Posterior cingulate gyrus (tissue), 11 donors: ENCODE data around the gene CAMK2G.
A peak's percentile ranks its signal among the peaks of the same experiment; 100 is the strongest.

Experiments
- DNase-seq, 10 donors: peaks; one replicate each; pipeline versions ENCODE4 v3.0.0 to v3.0.0-alpha.2; 2020 to 2021; ENCODE audit warnings: mixed read lengths in 3 of 10
- intact Hi-C: fragments of 100-400 bp; cut with DNase I; formaldehyde crosslinking; loops from one replicate; pipeline ENCODE4 v1.15.1; 2023

Gene CAMK2G

DNA sequence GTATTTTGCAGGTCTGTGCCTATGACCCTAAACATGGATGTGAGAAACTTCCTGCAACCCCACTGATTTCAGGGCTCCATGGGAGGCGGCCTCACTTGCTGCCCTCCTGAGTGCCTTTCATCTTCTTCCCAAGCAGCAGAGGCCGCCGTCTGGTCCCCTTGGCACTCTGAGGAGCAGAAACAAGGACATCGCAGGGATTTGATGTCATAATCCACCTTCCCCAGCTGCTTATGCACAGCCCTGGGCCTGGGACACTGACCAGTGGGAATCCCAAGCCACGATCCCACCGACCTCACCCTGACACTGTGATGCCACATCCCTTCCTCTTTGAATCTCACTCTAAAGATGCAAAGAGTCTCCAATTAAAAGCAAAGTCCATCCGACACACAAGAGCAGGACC lies 7.7 kb downstream of the CAMK2G start:
- DNase-seq = peak in 1 of 10 donors; percentile 67
- intact Hi-C loops = no loop called here

- intact Hi-C loops = no loop called here
- DNase-seq = peak in 1 of 10 donors; percentile 85
These were observed 8.6 kb downstream of the CAMK2G start for GRCh38 chr10:73865459-73866442.

- intact Hi-C loops = no loop called here
- DNase-seq = peak in 1 of 10 donors; percentile 75
These were observed 9.3 kb downstream of the CAMK2G start for GRCh38 chr10:73865107-73865458.

DNA sequence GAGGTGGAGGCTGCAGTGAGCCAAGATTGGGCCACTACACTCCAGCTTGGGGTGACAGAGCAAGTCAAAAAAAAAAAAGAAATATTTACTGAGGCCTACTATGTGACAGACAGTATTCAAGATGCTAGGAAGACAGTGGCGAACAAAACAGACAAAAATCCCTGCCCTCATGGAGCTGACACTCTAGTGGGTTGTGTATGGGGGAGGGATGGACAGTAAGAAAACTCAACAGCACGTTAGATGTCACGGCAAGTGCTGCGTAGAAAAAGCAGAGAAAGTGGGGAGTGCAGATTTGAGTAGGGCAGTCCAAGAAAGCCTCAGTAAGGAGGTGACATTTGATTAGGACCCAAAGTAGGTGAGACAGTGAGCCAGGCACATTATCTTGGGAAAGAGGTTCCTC lies 10.1 kb downstream of the CAMK2G start:
- intact Hi-C loops = no loop called here
- no peak for DNase-seq

- peak in 2 of 10 donors; percentile 70 to 73 for DNase-seq
- intact Hi-C loops = no loop called here
These were observed 11.1 kb downstream of the CAMK2G start for GRCh38 chr10:73863039-73863817.

DNA sequence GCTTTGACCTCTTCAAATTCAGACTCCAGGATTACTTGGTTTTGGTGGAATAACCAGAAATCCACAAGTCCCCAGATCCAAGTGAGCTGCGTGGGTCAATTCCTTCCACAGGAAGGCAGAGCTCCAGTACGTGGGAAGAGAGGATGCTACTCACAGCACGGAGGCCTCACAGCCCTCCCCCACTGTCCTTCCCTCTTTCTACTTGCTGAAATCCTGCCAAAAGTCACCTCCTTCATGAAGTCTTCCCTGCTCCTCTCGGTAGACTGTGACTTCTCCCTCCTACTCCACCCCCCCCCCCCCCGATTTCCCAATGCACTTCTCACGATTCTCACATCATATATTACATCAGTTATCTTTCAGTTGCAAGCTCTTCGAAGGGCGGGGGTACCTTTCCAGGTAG lies 12.3 kb downstream of the CAMK2G start:
- DNase-seq = peak in 3 of 10 donors; percentile 26 to 88 (median 83)
- intact Hi-C loops = no loop called here

- intact Hi-C loops = no loop called here
- DNase-seq = peak in 6 of 10 donors; percentile 22 to 90 (median 50)
These were observed 14.4 kb downstream of the CAMK2G start for GRCh38 chr10:73859784-73860491.

DNA sequence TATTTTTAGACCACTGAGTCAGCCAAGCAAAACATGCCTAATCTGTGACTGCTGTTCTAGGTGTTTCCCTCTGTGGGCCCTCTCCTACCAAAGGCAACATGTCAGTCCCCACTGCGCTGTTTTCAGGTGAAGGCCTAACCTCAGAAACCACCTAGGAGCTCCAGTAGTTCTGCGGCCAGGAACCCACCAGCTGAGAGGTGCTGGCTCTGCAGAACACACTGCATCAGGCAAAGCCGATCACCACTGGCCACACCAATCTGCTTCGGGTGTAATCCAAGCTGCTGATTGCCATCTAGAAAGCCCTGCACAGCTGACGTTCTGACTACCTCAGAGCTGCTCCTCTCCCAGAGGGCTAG lies 14.9 kb downstream of the CAMK2G start:
- DNase-seq = peak in 1 of 10 donors; percentile 49
- intact Hi-C loops = no loop called here

DNA sequence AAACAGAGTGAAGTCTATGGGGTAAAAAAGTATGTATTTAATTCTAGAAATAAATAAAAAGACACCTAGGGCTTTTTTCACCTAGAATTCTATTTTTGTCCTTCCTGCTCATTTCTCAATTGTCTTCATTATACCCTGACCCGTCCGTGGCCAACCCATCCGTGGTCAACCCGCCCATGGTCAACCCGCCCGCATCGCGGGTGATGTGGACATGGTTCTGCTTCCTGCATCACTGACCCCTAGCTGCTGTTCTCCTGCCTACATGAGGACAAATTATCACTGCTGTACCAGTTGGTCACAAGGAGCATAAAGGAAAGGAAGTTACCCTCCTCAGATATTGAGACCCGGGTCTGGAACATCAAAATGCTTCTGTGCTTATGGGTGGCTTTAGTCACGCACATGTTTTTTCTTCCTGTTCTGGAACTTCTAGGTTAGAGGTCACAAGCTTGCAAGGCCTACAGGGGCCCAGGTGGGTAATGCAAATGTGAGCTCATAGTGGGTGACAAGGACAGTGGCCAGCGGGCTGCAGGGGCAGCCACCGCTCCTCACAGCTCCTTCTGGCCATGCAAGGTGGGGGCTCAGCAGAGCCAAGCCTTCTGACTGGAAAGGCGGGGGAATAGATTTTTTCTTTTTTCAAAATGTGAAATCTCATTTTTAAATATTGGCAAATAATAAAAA lies 15.5 kb downstream of the CAMK2G start:
- intact Hi-C loops = no loop called here
- peak in 1 of 10 donors; percentile 81 for DNase-seq

DNA sequence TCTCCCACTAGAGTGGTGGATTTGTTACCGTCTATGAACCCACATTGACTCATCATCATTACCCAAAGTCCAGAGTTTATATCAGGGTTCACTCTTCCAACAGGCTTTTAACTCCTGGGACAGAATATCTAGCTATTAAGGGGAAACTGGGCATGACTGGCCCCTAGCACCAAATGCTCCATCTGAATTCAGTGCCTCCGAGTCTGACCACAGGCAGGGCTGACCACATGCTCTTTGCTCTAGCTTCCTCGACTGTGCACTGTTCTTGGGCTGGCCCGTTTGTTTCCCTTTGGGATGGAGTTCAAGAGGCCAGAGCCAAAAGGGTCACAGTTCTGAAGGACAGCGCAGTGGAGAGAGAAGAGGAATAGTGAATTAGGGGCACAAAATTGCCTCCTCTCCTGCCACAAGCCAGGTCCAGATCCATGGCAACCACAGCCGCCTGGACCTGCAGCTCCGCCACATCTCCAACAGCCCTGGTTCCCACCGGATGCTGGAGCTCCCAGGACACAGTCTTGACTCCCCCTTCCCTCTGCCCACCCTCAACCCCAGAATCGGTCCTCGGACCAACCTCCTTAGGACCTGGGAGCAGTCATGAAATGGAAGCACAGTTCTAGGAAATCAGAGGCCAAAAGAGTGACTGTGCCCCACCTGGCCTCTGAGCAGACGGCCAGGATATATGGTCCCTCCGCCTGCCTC lies 16.2 kb downstream of the CAMK2G start:
- intact Hi-C loops = no loop called here
- DNase-seq = peak in 2 of 10 donors; percentile 56 to 74

DNA sequence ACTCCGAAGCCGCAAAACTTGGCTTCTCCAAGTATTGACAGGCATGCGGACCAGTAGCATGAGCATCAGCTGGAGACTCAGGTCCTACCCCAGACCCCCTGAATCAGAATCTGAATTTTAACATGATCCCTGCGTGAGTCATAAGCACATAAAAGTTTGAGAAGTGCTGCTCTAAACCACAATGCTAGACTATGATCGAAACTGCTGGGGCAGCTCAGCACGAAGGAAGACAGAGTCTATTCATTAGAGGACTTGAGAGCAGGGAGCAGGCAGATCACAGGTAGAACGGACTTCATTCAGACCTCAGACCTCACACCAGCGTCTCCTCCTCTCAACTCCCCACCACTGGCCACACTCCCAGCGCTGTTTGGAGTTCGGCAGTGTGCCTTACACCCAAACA lies 16.9 kb downstream of the CAMK2G start:
- DNase-seq = peak in 1 of 10 donors; percentile 5
- intact Hi-C loops = no loop called here

- DNase-seq = peak in 2 of 10 donors; percentile 72 to 81
- intact Hi-C loops = no loop called here
These were observed 18.1 kb downstream of the CAMK2G start for GRCh38 chr10:73856261-73856660.

DNA sequence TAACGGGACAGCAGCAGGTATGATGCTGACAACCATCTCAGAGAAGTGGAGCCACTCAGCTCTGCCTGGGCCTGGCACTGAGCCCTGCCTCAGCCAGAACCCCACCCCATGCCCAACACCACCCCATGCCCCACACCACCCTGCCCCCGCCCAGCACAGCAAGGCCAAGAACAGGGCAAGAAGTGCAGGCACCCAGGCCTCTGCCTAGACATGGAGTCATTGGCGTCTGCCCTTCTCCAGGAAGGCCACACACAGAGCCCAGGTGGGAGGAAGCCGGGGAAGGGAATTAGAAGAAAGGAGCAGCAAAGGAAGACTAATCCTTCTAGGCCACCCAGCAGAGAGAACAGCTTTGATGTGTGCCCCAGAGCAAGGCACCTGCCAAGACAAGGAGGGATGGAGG lies 18.9 kb downstream of the CAMK2G start:
- peak in 2 of 10 donors; percentile 32 to 76 for DNase-seq
- intact Hi-C loops = no loop called here

GRCh38 chr10:73854310-73854709 lies 20.0 kb downstream of the CAMK2G start:
- DNase-seq = peak in 1 of 10 donors; percentile 59
- intact Hi-C loops = no loop called here

- intact Hi-C loops = no loop called here
- DNase-seq = peak in 2 of 10 donors; percentile 46 to 55
These were observed 21.2 kb downstream of the CAMK2G start for GRCh38 chr10:73853196-73853595.

DNA sequence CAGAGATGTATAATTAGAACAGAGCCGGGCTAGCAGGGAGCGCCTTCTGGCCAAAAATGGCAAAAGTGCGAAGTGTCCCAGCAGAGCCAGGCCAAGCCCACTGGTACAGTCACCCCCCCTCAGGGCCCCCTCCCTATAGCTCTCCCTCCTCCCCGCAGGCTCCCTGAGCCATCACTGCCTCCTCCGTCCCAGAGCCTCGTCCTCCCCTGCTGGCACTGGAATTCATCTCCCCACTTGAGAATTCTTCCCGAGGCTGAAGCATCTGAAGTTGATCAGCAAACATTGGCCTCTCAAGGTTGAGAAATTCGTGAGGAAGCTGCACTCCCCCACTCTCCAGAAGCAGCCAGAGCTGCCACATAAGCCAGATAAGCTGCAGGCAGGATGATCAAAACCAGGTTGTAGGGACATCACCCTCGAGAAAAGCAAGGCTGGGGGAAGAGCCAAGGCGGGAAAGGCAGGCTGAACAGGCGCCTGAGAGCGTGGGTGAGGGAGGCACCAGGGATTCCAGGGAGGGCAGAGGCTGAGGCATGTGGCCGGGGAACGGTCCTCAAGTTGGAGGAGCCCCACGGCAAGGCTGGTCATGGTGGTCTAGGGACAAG lies 23.4 kb downstream of the CAMK2G start:
- intact Hi-C loops = no loop called here
- DNase-seq = peak in 3 of 10 donors; percentile 69 to 84 (median 81)

- DNase-seq = peak in 3 of 10 donors; percentile 44 to 60 (median 48)
- intact Hi-C loops = no loop called here
These were observed 24.1 kb downstream of the CAMK2G start for GRCh38 chr10:73850211-73850610.

DNA sequence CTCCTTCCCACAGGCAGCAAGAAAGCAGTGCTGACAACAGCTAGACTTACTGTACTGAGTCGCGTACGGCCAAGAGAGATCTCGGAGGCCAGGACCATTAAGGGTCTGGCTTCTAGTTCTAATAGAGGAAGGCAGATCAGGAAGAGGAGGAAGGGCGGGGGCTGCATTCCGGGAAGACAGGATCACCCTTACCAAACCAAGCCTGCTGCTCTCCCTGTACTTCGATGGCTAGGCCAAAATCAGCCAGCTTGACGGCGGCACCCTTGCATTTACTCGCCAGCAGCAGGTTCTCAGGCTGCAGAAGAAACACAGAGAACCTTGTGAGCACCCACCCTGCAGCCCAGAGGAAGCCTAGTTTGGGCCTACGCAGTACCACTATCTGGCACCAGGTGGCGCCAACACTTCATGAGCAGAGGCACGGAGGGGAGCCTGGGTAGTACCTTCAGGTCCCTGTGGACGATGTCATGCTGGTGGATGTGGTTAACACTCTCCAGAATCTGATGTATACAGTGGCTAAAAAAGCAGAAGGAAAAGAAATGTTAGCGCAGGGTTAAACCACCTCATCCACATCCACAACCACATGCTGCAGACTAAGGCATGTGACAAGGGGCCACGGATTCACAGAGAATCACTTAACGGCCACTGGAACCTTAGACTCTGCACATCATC lies 25.4 kb downstream of the CAMK2G start:
- intact Hi-C loops = loop anchor here (1.0 kb wide), 1 partner anchor 30 kb away; no protein-coding TSS in a partner anchor
- DNase-seq = peak; percentile 68 to 97 (median 87)
